Prostate gland (tissue), 2 donors: Measurements from ENCODE around the gene NAP1L4.

Experiments
- CTCF ChIP-seq, 4 experiments: fragments of 200-600 bp in 2 of 4; fragments of 450-650 bp in 2 of 4; sonication (generic) in 2 of 4; IDR thresholded peaks; 1 replicate in 3 of 4; 2 replicates in 1 of 4; pipeline ENCODE4 v1.5.1; 2016 to 2019; ENCODE audit warnings: antibody characterized with exemption in 4 of 4, mild to moderate bottlenecking in 2 of 4, moderate library complexity in 2 of 4
- POLR2A ChIP-seq: fragments of 450-650 bp; IDR thresholded peaks from one replicate; pipeline ENCODE4 v1.6.1; 2016; ENCODE audit warnings: antibody characterized with exemption, mild to moderate bottlenecking
- POLR2AphosphoS5 ChIP-seq: sonication (generic); formaldehyde crosslinking; IDR thresholded peaks from one replicate; pipeline ENCODE4 v1.6.1; 2017; ENCODE audit warnings: antibody characterized with exemption

- TF ChIP-seq CTCF (IDR thresholded peaks at IDR 0.05) = no peak
- no peak for TF ChIP-seq POLR2A
- TF ChIP-seq POLR2AphosphoS5 = no peak
Observed at GRCh38 chr11:3022300-3022967, 30.3 kb upstream of the NAP1L4 start.
